Activated T-helper 1 cell treated with anti-CD3 and anti-CD28 coated beads, Interleukin-2, amount 50 U/mL, for 16 hours (primary cell): ENCODE measurements around the gene HPSE2.
"Not testable (repeated sequence)": the region's sequence is repeated elsewhere in the genome, so short reads cannot be mapped to it uniquely, and the experiment has no call there.

Experiments used
- DNase-seq, 2 donors: peaks; one replicate each; pipeline ENCODE4 v3.0.0-alpha.2; 2020; ENCODE audit warnings: low read depth in 1 of 2, low spot score in 1 of 2

Gene HPSE2

GRCh38 chr10:98577168-98577567 lies 658.5 kb downstream of the HPSE2 start:
- no peak for DNase-seq

- DNase-seq = no peak
These were observed 659.6 kb downstream of the HPSE2 start for GRCh38 chr10:98576096-98576495.

DNA sequence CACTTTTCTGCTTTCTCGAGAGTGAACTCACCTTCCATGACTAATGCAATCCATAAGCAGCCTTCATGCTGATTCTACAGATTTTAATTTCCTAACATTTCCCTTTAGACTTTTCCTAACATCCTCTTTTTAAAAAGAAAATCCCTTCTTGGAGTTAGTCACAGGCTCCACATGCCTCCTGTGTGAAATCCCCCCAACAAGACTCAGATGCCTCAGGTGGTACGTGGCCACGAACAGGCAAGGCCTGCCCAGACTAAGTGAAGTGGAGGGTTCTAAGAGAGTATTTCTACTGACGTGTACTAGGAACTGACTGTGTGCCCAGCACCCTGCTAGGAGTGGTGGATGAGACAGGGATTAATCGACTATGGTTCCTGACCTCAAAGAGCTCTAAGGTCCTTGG lies 663.1 kb downstream of the HPSE2 start:
- no peak for DNase-seq

GRCh38 chr10:98570834-98571233 lies 664.8 kb downstream of the HPSE2 start:
- DNase-seq = no peak

DNA sequence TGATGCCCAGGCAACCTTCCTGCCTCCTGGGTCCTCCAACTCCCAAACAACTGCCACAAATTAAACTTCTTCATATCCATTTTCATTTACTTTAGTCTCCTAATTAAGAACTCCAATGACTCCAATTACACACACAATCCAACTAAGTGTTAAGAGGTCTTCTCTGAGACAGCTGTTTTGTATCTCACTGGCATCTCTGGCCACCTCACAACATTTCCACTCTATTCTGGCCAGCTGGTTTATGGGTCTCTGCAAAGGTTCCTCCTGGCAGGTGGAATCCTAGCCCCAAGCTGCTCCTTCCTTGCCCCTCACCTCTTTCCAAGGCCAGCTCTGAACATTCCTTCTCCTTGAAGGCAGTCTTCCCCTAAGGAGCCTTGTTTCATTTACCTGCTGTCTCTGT lies 665.8 kb downstream of the HPSE2 start:
- no peak for DNase-seq

DNA sequence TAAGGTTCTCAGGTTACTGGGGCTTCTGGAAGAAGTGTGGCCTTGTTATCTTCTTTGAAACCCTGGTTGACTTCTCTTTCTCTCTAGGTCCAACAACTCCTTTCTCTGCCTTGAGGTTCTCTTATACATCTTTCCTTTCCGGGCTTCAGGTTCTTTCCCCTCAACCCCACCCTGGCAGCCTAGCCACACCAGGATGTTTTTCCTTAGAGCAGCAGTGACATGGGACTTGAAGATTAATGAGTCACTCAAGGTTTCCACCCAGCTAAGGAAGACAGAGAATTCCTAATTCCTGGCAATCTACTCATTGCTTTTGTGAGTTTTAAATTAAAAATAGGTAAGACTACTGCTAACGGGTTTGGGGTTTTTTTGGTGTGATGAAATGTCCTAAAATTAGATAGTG lies 667.1 kb downstream of the HPSE2 start:
- DNase-seq = no peak

DNA sequence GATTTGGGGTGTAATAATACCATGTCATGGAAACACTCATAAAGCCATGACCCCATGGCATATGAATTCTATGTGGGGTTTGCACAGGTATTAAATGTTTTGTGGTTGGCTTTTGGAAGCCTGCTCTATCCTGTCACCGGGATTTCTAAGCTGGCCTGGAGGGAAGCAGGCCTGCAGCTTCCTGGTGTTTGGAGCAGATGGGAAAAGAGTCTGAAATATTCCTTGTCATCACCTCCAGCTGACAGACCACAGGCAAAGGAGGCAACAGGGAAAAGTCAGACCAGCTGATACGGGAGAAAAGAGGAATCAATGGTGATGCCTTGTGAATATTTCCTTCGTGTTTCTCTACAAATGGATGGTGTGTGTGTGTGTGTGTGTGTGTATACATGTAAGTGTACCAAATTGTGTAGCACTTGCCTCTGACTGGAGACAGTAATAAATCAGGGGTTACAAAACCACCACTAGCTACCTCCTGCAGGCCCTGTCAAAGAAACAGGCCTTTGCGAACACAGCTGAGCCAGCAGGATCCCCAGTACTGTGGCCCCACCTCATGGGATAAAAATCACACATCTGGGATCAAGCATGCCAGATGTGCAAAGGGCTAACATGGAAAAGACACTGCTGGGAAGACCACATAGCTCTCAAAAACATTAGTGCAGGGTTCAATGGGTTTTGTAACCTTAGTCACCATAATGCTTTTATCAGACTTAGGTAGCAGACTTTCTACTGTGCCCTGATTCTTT lies 668.1 kb downstream of the HPSE2 start:
- no peak for DNase-seq

DNA sequence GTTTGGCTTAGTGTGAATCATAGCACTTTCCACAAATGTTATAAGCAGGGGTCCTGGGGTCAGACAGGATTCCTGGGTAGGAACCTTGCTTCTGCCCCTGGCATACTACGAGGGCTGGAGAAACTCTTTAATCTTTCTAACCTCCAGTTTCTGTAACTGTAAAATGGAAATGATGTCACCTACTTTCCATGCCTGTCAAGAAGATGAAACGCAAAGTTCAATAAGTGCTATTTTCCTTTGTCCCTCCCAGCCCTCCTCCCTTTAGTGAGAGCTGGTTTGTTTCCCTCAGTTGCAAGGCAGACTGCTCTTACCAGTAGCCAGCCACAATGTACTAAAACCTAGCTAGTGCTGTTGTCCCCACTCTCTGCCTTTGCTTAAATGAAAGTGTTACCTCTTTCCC lies 671.8 kb downstream of the HPSE2 start:
- DNase-seq = no peak

DNA sequence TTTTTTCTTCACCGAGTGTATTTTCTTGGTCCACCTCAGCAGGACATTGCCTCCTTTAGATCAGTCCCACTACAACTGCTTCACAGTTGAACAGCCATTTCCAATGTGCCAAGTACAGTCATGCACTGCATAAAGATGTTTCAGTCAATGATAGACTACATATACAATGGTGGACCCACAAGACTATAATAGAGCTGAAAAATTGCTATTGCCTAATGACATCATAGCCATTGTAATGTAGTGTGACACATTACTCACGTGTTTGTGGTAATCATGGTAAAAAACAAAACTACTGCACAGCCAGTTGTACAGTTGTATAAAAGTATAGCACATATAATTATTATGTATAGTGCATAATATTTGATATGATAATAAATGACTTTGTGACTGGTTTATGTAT lies 675.1 kb downstream of the HPSE2 start:
- no peak for DNase-seq

DNA sequence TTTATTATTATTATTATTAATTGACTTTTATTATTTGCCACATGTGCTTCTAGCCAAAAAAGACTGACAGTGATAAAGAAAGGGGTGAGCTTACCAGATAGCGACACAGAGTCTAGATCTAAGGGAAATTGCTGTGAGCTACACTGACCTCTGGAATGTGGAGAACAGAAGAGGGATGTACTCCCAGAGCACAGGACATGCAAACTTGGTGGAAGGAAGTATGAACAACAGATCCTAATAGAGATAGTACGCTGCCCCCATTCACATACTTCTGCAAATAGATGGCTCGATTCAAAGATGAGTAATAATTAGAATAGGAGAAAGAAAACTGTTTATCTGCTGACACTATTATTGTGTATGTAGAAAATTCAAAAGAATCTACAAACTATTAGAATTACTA lies 679.6 kb downstream of the HPSE2 start:
- DNase-seq = no peak

- DNase-seq = no peak
These were observed 680.5 kb downstream of the HPSE2 start for GRCh38 chr10:98555021-98555619.

- DNase-seq = not testable (repeated sequence)
These were observed 694.1 kb downstream of the HPSE2 start for GRCh38 chr10:98541561-98541960.

DNA sequence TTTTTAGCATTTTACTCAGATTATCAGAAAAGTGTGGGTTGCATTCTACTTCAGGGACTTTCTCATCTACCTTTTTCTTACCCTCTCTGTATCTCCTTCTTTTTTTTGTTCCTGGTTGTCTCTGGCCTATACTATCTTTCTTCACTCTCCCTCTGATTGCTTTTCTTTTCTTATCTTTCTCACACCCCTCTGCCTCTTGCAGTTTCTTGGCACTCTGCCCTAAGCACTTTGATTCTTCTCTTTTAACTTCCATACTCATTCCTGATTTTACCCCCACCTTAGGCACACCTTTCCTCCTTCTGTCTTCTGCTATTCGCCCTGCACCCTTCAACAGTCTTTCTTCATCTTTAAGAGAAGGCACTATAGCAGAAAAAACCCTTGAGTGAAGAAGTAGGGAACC lies 696.1 kb downstream of the HPSE2 start:
- no peak for DNase-seq

GRCh38 chr10:98538472-98538871 lies 697.2 kb downstream of the HPSE2 start:
- DNase-seq = no peak

GRCh38 chr10:98536551-98536950 lies 699.1 kb downstream of the HPSE2 start:
- DNase-seq = no peak

- no peak for DNase-seq
These were observed 701.8 kb downstream of the HPSE2 start for GRCh38 chr10:98533746-98534445.

GRCh38 chr10:98533241-98533640 lies 702.4 kb downstream of the HPSE2 start:
- no peak for DNase-seq

DNA sequence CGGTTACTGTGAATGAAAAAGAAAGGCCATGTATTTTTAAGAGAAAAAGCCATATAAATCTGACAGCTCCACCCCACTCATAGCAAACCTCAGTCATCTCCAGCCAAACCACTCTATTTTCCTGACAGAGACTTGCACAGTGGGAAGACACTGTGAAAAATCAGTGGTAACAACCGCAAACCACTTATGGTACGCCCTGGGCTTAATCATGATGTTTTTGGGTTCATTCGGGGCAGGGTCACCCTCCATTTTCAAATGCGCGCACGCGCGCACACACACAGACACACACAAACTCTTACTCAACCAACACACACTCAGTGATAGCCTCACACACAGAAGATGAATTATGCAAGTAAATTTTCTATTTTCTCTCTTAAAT lies 706.9 kb downstream of the HPSE2 start:
- no peak for DNase-seq

DNA sequence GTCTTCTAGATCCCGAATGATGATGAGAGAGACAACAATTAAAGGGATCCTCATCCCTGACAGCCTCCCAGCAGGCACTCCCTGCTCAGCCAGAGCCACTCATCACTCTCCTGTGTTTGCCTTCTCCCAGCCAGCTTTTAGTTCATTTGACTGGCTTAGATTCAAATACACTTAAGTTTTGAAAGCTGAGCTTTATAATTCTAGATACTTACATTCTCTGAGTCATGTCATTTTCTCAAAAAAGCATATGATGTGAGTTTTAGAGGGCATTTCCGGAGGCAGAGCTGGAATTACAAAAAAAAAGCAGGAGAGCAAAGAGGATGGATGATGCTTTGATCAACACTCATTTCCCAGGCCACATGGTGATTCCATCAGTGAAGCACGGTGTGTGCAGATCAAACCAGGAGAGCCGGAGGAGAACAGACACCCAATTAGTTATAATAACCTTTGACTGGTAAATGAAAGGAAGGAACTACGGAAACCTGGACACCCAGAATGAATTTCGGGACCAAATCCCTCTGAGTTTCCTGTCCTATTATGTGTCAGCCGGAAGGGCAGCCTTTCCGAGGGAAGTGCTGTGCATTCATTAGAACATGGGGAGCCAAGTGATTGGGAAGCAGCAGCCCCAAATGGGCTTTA lies 707.4 kb downstream of the HPSE2 start:
- DNase-seq = no peak

DNA sequence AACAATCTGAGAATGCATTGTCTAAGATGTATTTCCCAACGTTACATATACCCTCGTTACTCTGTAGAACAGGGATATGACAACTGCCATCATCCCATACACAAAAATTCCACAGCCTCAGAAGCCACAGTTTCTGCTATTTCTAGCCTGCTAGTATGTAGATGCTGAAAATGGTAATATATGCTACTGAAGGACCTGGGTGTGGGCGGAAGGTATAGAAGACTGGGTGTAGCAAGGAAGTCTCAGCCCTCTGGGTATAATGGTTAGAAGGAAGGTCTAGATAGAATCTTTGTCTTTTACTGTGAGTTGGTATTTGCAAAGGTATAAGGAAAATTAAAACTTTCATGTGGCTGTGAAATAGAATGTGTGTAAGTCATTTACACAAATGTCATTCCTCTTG lies 709.7 kb downstream of the HPSE2 start:
- DNase-seq = no peak

- no peak for DNase-seq
These were observed 711.5 kb downstream of the HPSE2 start for GRCh38 chr10:98524124-98524523.

GRCh38 chr10:98519841-98520240 lies 715.8 kb downstream of the HPSE2 start:
- DNase-seq = no peak
